ENCODE data around the gene CLIP1.

DNA sequence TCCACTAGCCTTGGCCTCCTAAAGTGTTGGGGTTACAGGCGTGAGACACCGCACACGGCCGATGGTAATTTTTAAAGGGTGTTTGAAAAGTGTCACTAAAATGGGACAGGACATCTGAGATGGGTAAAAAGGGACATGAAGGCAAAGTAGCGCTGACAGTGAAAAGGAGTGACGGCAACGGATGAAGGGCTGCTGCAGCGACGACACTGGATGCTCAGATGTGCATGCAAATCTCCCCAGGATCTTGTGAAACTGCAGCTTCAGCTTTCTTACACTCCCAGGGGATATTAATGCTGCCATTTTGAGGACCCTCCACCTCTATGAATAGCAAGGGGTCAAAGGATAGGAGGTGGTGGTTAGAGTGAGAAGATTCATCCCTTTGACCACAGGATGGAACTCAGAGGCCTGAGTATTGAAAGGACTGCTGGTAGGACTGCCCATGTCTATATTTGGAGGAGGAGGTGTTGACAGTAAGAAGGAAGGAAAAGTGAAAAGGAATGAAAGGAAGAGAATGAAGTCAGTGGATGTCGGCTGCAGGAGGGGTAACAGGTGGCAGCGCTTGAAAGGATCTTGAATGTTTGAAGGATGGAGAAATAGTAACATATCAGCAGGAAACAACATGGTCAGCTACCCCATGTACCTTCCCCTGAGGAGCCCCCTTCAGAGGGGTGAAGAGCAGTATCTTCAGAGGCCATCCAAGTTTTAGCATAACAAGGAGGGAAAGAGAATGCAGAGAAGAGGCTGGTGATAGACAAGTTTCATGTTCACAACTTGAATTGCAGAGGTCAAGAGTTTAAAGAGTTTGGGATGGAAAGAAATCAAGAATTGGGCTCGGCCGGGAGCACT lies 37.1 kb downstream of the CLIP1 start:
- no peak for TF ChIP-seq EZH2 (IDR thresholded peaks at IDR 0.05; ENCODE audit: insufficient read depth, poor library complexity, severe bottlenecking)
- no peak for TF ChIP-seq EZH2phosphoT487 (IDR thresholded peaks at IDR 0.05; ENCODE audit: insufficient read depth, low read depth)
